Osteocyte (in vitro differentiated cells): ENCODE results near the gene NFIA. TPM values are rescaled to one million over a fixed set of nuclear protein-coding genes. Genes with fewer than 3 reads are reported as not detected.

ENCODE experiments used
- DNase-seq: peaks from one replicate; pipeline ENCODE4 v3.0.0; 2021; ENCODE audit warnings: mixed read lengths; ENCODE audit not compliant: unreplicated experiment; ENCODE audit errors: extremely low spot score
- H3K27ac Mint-ChIP-seq: one replicate; pipeline ENCODE4 v1.8.0; 2021; ENCODE audit warnings: mild to moderate bottlenecking, mixed read lengths; ENCODE audit not compliant: unreplicated experiment
- H3K27me3 Mint-ChIP-seq: one replicate; pipeline ENCODE4 v1.8.0; 2021; ENCODE audit warnings: mixed read lengths; ENCODE audit not compliant: unreplicated experiment
- H3K36me3 Mint-ChIP-seq: one replicate; pipeline ENCODE4 v1.8.0; 2021; ENCODE audit warnings: mixed read lengths; ENCODE audit not compliant: unreplicated experiment
- H3K4me1 Mint-ChIP-seq: one replicate; pipeline ENCODE4 v1.8.0; 2021; ENCODE audit warnings: mixed read lengths; ENCODE audit not compliant: unreplicated experiment
- H3K4me3 Mint-ChIP-seq: one replicate; pipeline ENCODE4 v1.8.0; 2021; ENCODE audit warnings: mild to moderate bottlenecking, moderate library complexity, mixed read lengths; ENCODE audit not compliant: unreplicated experiment
- H3K9me3 Mint-ChIP-seq: one replicate; pipeline ENCODE4 v1.8.0; 2021; ENCODE audit warnings: mixed read lengths; ENCODE audit not compliant: unreplicated experiment
- CTCF ChIP-seq: fragments of 200-600 bp; sonication (generic); IDR thresholded peaks from 2 replicates; pipeline ENCODE4 v1.5.0; 2021; ENCODE audit warnings: antibody characterized with exemption, mild to moderate bottlenecking, moderate library complexity
- total RNA-seq: library from RNA; stranded (reverse); gene quantifications from 2 replicates; pipeline ENCODE4 v1.2.1, GENCODE V29; 2021

Gene NFIA
- total RNA-seq, 1 donor from 2014 or later: 46.7 TPM

GRCh38 chr1:61046434-61046833 lies 35.9 kb upstream of the NFIA start:
- H3K9me3 Mint-ChIP-seq: no peaks in the 10 kb centered on the region
- DNase-seq: no peak

GRCh38 chr1:61047061-61047460 lies 35.3 kb upstream of the NFIA start:
- no peaks in the 10 kb centered on the region for H3K36me3 Mint-ChIP-seq
- H3K9me3 Mint-ChIP-seq: no peaks in the 10 kb centered on the region
- H3K27me3 Mint-ChIP-seq: peaks cover 6% of the 10 kb centered on the region
- H3K4me3 Mint-ChIP-seq: no peak overlapping the region
- no peak for DNase-seq
- H3K4me1 Mint-ChIP-seq: peaks cover 14% of the 10 kb centered on the region
- TF ChIP-seq CTCF: no peak
- no peak overlapping the region for H3K27ac Mint-ChIP-seq

More at GRCh38 chr1:61046434-61046833, 35.9 kb upstream of the NFIA start:
- no peak for TF ChIP-seq CTCF
- no peaks in the 10 kb centered on the region for H3K36me3 Mint-ChIP-seq
- peaks cover 2% of the 10 kb centered on the region for H3K27me3 Mint-ChIP-seq
- H3K27ac Mint-ChIP-seq: no peak overlapping the region
- peaks cover 13% of the 10 kb centered on the region for H3K4me1 Mint-ChIP-seq
- no peak overlapping the region for H3K4me3 Mint-ChIP-seq

GRCh38 chr1:61049850-61050540 lies 32.4 kb upstream of the NFIA start:
- peaks cover 26% of the 10 kb centered on the region for H3K4me1 Mint-ChIP-seq
- H3K27ac Mint-ChIP-seq: peak overlapping the region; percentile 75
- peak overlapping the region; percentile 77 for H3K4me3 Mint-ChIP-seq
- H3K27me3 Mint-ChIP-seq: peaks cover 15% of the 10 kb centered on the region
- peak; percentile 99 for TF ChIP-seq CTCF
- no peaks in the 10 kb centered on the region for H3K9me3 Mint-ChIP-seq
- peak; percentile 96 for DNase-seq
- no peaks in the 10 kb centered on the region for H3K36me3 Mint-ChIP-seq

- H3K4me1 Mint-ChIP-seq: peaks cover 29% of the 10 kb centered on the region
- H3K36me3 Mint-ChIP-seq: no peaks in the 10 kb centered on the region
- H3K27ac Mint-ChIP-seq: peak overlapping the region; percentile 75
- no peak for TF ChIP-seq CTCF
- H3K27me3 Mint-ChIP-seq: peaks cover 15% of the 10 kb centered on the region
- H3K9me3 Mint-ChIP-seq: no peaks in the 10 kb centered on the region
- no peak for DNase-seq
- H3K4me3 Mint-ChIP-seq: peak overlapping the region; percentile 77
These were observed 31.6 kb upstream of the NFIA start for GRCh38 chr1:61050541-61051442.

GRCh38 chr1:61051443-61051718 lies 31.0 kb upstream of the NFIA start:
- H3K4me3 Mint-ChIP-seq: peak overlapping the region; percentile 73
- peaks cover 15% of the 10 kb centered on the region for H3K27me3 Mint-ChIP-seq
- DNase-seq: no peak
- no peak overlapping the region for H3K27ac Mint-ChIP-seq
- no peaks in the 10 kb centered on the region for H3K36me3 Mint-ChIP-seq
- H3K4me1 Mint-ChIP-seq: peaks cover 33% of the 10 kb centered on the region
- no peaks in the 10 kb centered on the region for H3K9me3 Mint-ChIP-seq
- no peak for TF ChIP-seq CTCF
